A549 (cell line): Measurements from ENCODE around the gene ASB7. TPM values are rescaled to one million over a fixed set of nuclear protein-coding genes. Genes with fewer than 3 reads are reported as not detected.
A peak's percentile ranks its signal among the peaks of the same experiment; 100 is the strongest.

Source experiments
- ATAC-seq, 2 experiments: fragments of 200-7000 bp in 1 of 2; fragments of >200 bp in 1 of 2; cut with Nextera tagmentation in 1 of 2; cut with Tn5 transposase in 1 of 2; 3 replicates each; pipeline versions ENCODE4 v1.8.0 to v1.9.1; 2018 to 2020; ENCODE audit warnings: mild to moderate bottlenecking in 1 of 2, moderate library complexity in 1 of 2
- CTCF ChIA-PET: fragments of 300-600 bp; sonication (Branson Sonifier 250); formaldehyde crosslinking; extraction: SDS; loops from one replicate; lab custom pipeline; 2021; ENCODE audit warnings: antibody characterized with exemption, inconsistent platforms; lab: Yijun Ruan, JAX
- POLR2A ChIA-PET: fragments of 350-600 bp; formaldehyde crosslinking; extraction: SDS; loops from one replicate; lab custom pipeline; 2021; ENCODE audit warnings: antibody characterized with exemption, inconsistent platforms; lab: Yijun Ruan, JAX
- DNase-seq, 2 experiments: peaks; one replicate each; pipeline versions ENCODE4 v3.0.0 to v3.0.0-alpha.2; 2011 to 2016; ENCODE audit warnings: low read depth in 1 of 2, low spot score in 1 of 2
- FAIRE-seq: peaks from 2 replicates; lab custom pipeline; 2011; peaks lifted over from hg19 to GRCh38; lab: Jason Lieb, UNC
- H3K27ac ChIP-seq, 2 experiments: fragments of >200 bp; sonication (Bioruptor Twin); formaldehyde crosslinking; 3 replicates each; pipeline ENCODE4 v1.5.1; 2016 to 2017
- H3K4me1 ChIP-seq: fragments of >200 bp; sonication (Bioruptor Twin); formaldehyde crosslinking; 3 replicates; pipeline ENCODE4 v1.6.1; 2016
- H3K4me2 ChIP-seq: fragments of >200 bp; sonication (Bioruptor Twin); formaldehyde crosslinking; 3 replicates; pipeline ENCODE4 v1.6.1; 2016
- H3K4me3 ChIP-seq: fragments of >200 bp; sonication (Bioruptor Twin); formaldehyde crosslinking; 3 replicates; pipeline ENCODE4 v1.5.1; 2016
- H3K9me3 ChIP-seq: fragments of >200 bp; sonication (Bioruptor Twin); formaldehyde crosslinking; 3 replicates; pipeline ENCODE4 v1.6.1; 2016
- CEBPB ChIP-seq, 2 experiments: fragments of >200 bp in 1 of 2; sonication (Bioruptor Twin) in 1 of 2; formaldehyde crosslinking in 1 of 2; IDR thresholded peaks; 2 replicates each; pipeline ENCODE4 v1.6.1; 2012 to 2016
- CHD4 ChIP-seq: fragments of 200-600 bp; sonication (generic); IDR thresholded peaks from 2 replicates; pipeline ENCODE4 v1.6.1; 2016; ENCODE audit warnings: antibody characterized with exemption, mild to moderate bottlenecking, borderline replicate concordance
- EHF ChIP-seq: fragments of 250-450 bp; sonication (Bioruptor Pico); IDR thresholded peaks from 2 replicates; pipeline ENCODE4 v1.5.0; 2020; ENCODE audit warnings: mild to moderate bottlenecking
- EHMT2 ChIP-seq: fragments of 200-600 bp; sonication (generic); IDR thresholded peaks from 2 replicates; pipeline ENCODE4 v1.6.1; 2016; ENCODE audit warnings: antibody characterized with exemption, low read depth, mild to moderate bottlenecking, moderate library complexity
- FOSB ChIP-seq: fragments of 250-450 bp; sonication (Bioruptor Pico); IDR thresholded peaks from 2 replicates; pipeline ENCODE4 v1.5.0; 2020; ENCODE audit warnings: mild to moderate bottlenecking, moderate library complexity
- HEYL ChIP-seq: fragments of 250-450 bp; sonication (Bioruptor Pico); IDR thresholded peaks from 2 replicates; pipeline ENCODE4 v1.8.0; 2021; ENCODE audit warnings: mild to moderate bottlenecking, moderate library complexity
- HOXB13 ChIP-seq: fragments of 250-450 bp; sonication (Bioruptor Pico); IDR thresholded peaks from 2 replicates; pipeline ENCODE4 v1.5.0; 2020; ENCODE audit warnings: low read depth, mild to moderate bottlenecking, moderate library complexity
- HOXB5 ChIP-seq: fragments of 250-450 bp; sonication (Bioruptor Pico); IDR thresholded peaks from 2 replicates; pipeline ENCODE4 v1.5.0; 2020; ENCODE audit warnings: mild to moderate bottlenecking, moderate library complexity
- JUN ChIP-seq, 2 experiments: fragments of >200 bp; sonication (Bioruptor Twin); formaldehyde crosslinking; IDR thresholded peaks; 2 replicates in 1 of 2; 3 replicates in 1 of 2; pipeline ENCODE4 v1.6.1; 2016 to 2017
- JUNB ChIP-seq: fragments of >200 bp; sonication (Bioruptor Twin); formaldehyde crosslinking; IDR thresholded peaks from 2 replicates; pipeline ENCODE4 v1.6.1; 2016
- MAFK ChIP-seq: fragments of 450-650 bp; IDR thresholded peaks from 2 replicates; pipeline ENCODE4 v1.6.1; 2014; ENCODE audit not compliant: partially characterized antibody
- NFE2L2 ChIP-seq: fragments of 150-350 bp; conservative IDR thresholded peaks from 2 replicates; pipeline ENCODE4 v1.6.1; 2014; ENCODE audit warnings: low read length
- NPAS2 ChIP-seq: fragments of 250-450 bp; sonication (Bioruptor Pico); IDR thresholded peaks from 2 replicates; pipeline ENCODE4 v1.8.0; 2022; ENCODE audit warnings: mild to moderate bottlenecking, moderate library complexity, borderline replicate concordance
- PHF8 ChIP-seq: fragments of 200-600 bp; sonication (generic); IDR thresholded peaks from 2 replicates; pipeline ENCODE4 v1.6.1; 2016; ENCODE audit warnings: low read depth, mild to moderate bottlenecking, antibody characterized with exemption, moderate library complexity, borderline replicate concordance
- POLR2A ChIP-seq: IDR thresholded peaks from 2 replicates; pipeline ENCODE4 v1.6.1; 2012; ENCODE audit warnings: mild to moderate bottlenecking, low read length
- POLR2AphosphoS2 ChIP-seq: conservative IDR thresholded peaks from 2 replicates; pipeline ENCODE4 v1.6.1; 2012; ENCODE audit warnings: low read length, improper control_type of control experiment, inconsistent platforms
- RAD21 ChIP-seq, 2 experiments: fragments of >200 bp in 1 of 2; sonication (Bioruptor Twin) in 1 of 2; formaldehyde crosslinking in 1 of 2; IDR thresholded peaks in 1 of 2; conservative IDR thresholded peaks in 1 of 2; 2 replicates in 1 of 2; 3 replicates in 1 of 2; pipeline ENCODE4 v1.6.1; 2012 to 2018; ENCODE audit warnings: inconsistent platforms in 1 of 2
- RARB ChIP-seq: fragments of 250-450 bp; sonication (Bioruptor Pico); IDR thresholded peaks from 2 replicates; pipeline ENCODE4 v1.8.0; 2021; ENCODE audit warnings: mild to moderate bottlenecking, moderate library complexity
- RCOR1 ChIP-seq: fragments of 150-350 bp; IDR thresholded peaks from 2 replicates; pipeline ENCODE4 v1.6.1; 2014; ENCODE audit warnings: antibody characterized with exemption, low read length, low read depth
- RFX5 ChIP-seq: fragments of 450-650 bp; IDR thresholded peaks from 2 replicates; pipeline ENCODE4 v1.7.1; 2014; ENCODE audit warnings: antibody characterized with exemption, mild to moderate bottlenecking, moderate library complexity
- SREBF2 ChIP-seq: fragments of 450-650 bp; IDR thresholded peaks from 2 replicates; pipeline ENCODE4 v1.6.1; 2014; ENCODE audit warnings: mild to moderate bottlenecking, moderate library complexity
- TFCP2L1 ChIP-seq: fragments of 250-450 bp; sonication (Bioruptor Pico); IDR thresholded peaks from 2 replicates; pipeline ENCODE4 v1.5.0; 2021; ENCODE audit warnings: mild to moderate bottlenecking
- TP53 ChIP-seq: fragments of 250-450 bp; sonication (Bioruptor Pico); IDR thresholded peaks from 2 replicates; pipeline ENCODE4 v1.5.0; 2021; ENCODE audit warnings: mild to moderate bottlenecking, moderate library complexity
- ZC3H11A ChIP-seq: fragments of 450-650 bp; IDR thresholded peaks from 2 replicates; pipeline ENCODE4 v1.6.1; 2014; ENCODE audit warnings: antibody characterized with exemption, mild to moderate bottlenecking
- ZFP36 ChIP-seq: fragments of 450-650 bp; IDR thresholded peaks from 2 replicates; pipeline ENCODE4 v1.6.1; 2014; ENCODE audit warnings: borderline replicate concordance; ENCODE audit not compliant: partially characterized antibody
- ZSCAN20 ChIP-seq: fragments of 250-450 bp; sonication (Bioruptor Pico); IDR thresholded peaks from 2 replicates; pipeline ENCODE4 v1.8.0; 2022; ENCODE audit warnings: mild to moderate bottlenecking, moderate library complexity
- WGBS: methylation state at CpG from one replicate; pipeline ENCODE4 v1.1.6; 2017; ENCODE audit errors: missing lambda C conversion rate; 5-methylcytosine and 5-hydroxymethylcytosine counted together
- polyA plus RNA-seq, 4 experiments: library from polyadenylated mRNA; depleted of rRNA in 3 of 4; stranded (reverse); fragments of >200 nt; fragmentation: RNase III in 1 of 4; extraction: RNeasy Plus Mini Kit Qiagen cat#74134 plus additional on column Dnase treatment in 1 of 4; gene quantifications; 2 replicates in 3 of 4; 3 replicates in 1 of 4; pipeline ENCODE4 v1.2.3, GENCODE V29; 2011 to 2017
- TF ChIP-seq, protein P1 (sequence below): fragments of 150-350 bp; IDR thresholded peaks from 2 replicates; pipeline ENCODE4 v1.6.1; 2014; ENCODE audit warnings: low read depth, mild to moderate bottlenecking, low read length
- TF ChIP-seq, protein P2 (sequence below): fragments of 250-450 bp; sonication (Bioruptor Pico); IDR thresholded peaks from 2 replicates; pipeline ENCODE4 v1.5.0; 2021; ENCODE audit warnings: mild to moderate bottlenecking, moderate library complexity, borderline replicate concordance
- TF ChIP-seq, protein P3 (sequence below): fragments of >200 bp; sonication (Bioruptor Twin); formaldehyde crosslinking; IDR thresholded peaks from 3 replicates; pipeline ENCODE4 v1.5.1; 2016
- TF ChIP-seq, protein P4 (sequence below): fragments of >200 bp; sonication (Bioruptor Twin); formaldehyde crosslinking; IDR thresholded peaks from 2 replicates; pipeline ENCODE4 v1.6.1; 2016

ASB7 gene
- polyA plus RNA-seq, 2 of the 4 experiments (the other 2 are of a cell fraction) = 9.2 to 21.6 TPM

DNA sequence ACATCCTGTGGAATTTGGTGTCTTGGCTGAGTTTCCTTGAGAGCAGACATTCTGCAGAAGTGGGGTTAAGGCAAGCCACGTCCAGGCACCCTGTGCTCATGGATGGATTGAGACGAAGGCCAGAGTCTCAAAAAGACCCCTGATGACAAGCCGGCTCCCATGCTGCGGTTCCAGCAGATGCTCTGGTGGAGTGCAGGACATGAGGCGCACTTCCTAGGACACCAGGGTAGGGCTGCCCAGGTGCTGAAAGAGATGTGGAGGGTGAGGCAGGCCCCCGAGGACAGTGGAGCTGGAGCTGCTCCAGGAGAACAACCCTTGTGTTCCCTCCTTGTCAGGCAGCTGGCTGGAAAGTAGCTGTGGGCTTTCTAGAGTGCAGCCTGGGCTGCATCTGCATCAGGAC is 81.0 kb downstream of the ASB7 start:
- ChIA-PET POLR2A (no interaction called here), CTCF (interaction anchor here (1.1 to 4.9 kb wide), 4 partner anchors 12 to 234 kb away, joined by 3 to 29 read pairs (median 16); no protein-coding TSS in a partner anchor)
- DNase-seq (no peak), FAIRE-seq (no peak), ATAC-seq (0 out of 6 replicates have a peak, but pooled peaks of 1 of the 2 experiments have one; percentile 17)
- Histone ChIP-seq H3K9me3 (peaks cover 2% of the 10 kb centered on the region; the same call in 1 of the 3 replicates), H3K4me1 (0 out of 3 replicates have a peak, but pooled peaks cover 4% of the 10 kb centered on the region), H3K27ac (no peak overlapping the region), H3K4me3 (no peak overlapping the region), H3K4me2 (no peak overlapping the region)
- TF ChIP-seq TFCP2L1 (CRISPR knock-in tag) = no peak
- TF ChIP-seq CEBPB (IDR thresholded peaks at IDR 0.05) = no peak
- TF ChIP-seq JUN (IDR thresholded peaks at IDR 0.05) = no peak
- TF ChIP-seq HEYL (CRISPR knock-in tag) = no peak
- 81% methylated on average over 6 of the region's 6 CpGs for WGBS

DNA sequence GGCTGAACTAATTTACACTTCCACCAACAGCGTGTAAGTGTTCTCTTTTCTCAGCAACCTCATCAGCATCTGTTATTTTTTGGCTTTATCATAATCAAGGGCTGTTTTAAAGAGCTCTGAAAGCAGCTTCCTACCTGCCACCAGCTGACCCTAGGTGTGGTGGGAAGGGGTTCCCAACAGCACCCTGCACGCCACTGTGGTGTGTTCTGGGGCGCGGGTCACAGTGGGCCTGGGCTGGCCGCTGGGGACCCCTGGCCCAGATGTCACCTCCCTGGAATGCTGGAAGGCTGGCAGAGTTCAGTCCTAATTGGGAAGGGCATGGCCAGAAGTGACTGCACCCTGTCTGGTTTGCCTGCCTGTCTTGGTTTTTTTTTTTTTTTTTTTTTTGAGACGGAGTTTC is 82.2 kb downstream of the ASB7 start:
- TF ChIP-seq, protein P1, sequence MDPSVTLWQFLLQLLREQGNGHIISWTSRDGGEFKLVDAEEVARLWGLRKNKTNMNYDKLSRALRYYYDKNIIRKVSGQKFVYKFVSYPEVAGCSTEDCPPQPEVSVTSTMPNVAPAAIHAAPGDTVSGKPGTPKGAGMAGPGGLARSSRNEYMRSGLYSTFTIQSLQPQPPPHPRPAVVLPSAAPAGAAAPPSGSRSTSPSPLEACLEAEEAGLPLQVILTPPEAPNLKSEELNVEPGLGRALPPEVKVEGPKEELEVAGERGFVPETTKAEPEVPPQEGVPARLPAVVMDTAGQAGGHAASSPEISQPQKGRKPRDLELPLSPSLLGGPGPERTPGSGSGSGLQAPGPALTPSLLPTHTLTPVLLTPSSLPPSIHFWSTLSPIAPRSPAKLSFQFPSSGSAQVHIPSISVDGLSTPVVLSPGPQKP = no peak
- no peak for TF ChIP-seq EHF (CRISPR knock-in tag)
- TF ChIP-seq RCOR1 = no peak
- no peak for TF ChIP-seq FOSB (CRISPR knock-in tag)
- no peak for TF ChIP-seq POLR2A
- TF ChIP-seq RAD21 (conservative IDR thresholded peaks at IDR 0.05 in 1 of 2, IDR thresholded peaks at IDR 0.05 in 1 of 2) = no peak
- no peak for TF ChIP-seq POLR2AphosphoS2
- TF ChIP-seq, protein P2, sequence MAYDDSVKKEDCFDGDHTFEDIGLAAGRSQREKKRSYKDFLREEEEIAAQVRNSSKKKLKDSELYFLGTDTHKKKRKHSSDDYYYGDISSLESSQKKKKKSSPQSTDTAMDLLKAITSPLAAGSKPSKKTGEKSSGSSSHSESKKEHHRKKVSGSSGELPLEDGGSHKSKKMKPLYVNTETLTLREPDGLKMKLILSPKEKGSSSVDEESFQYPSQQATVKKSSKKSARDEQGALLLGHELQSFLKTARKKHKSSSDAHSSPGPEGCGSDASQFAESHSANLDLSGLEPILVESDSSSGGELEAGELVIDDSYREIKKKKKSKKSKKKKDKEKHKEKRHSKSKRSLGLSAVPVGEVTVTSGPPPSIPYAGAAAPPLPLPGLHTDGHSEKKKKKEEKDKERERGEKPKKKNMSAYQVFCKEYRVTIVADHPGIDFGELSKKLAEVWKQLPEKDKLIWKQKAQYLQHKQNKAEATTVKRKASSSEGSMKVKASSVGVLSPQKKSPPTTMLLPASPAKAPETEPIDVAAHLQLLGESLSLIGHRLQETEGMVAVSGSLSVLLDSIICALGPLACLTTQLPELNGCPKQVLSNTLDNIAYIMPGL = no peak
- no peak for TF ChIP-seq HOXB5 (CRISPR knock-in tag)
- TF ChIP-seq SREBF2 = no peak
- TF ChIP-seq RFX5 = no peak
- no peak for TF ChIP-seq MAFK
- no peak for TF ChIP-seq PHF8
- no peak for TF ChIP-seq TFCP2L1 (CRISPR knock-in tag)
- no peak for TF ChIP-seq NFE2L2
- Histone ChIP-seq H3K4me2 (no peak overlapping the region), H3K27ac (no peak overlapping the region), H3K4me3 (no peak overlapping the region), H3K4me1 (0 out of 3 replicates have a peak, but pooled peaks cover 4% of the 10 kb centered on the region), H3K9me3 (no peaks in the 10 kb centered on the region; the same call in 2 of the 3 replicates)
- ChIA-PET CTCF (interaction anchor here (0.7 to 4.9 kb wide), 7 partner anchors 13 to 1410 kb away, joined by 3 to 29 read pairs (median 3); no protein-coding TSS in a partner anchor), POLR2A (no interaction called here)
- no peak for ATAC-seq
- FAIRE-seq = no peak
- no peak for DNase-seq
- 82% methylated on average over 6 of the region's 6 CpGs for WGBS

DNA sequence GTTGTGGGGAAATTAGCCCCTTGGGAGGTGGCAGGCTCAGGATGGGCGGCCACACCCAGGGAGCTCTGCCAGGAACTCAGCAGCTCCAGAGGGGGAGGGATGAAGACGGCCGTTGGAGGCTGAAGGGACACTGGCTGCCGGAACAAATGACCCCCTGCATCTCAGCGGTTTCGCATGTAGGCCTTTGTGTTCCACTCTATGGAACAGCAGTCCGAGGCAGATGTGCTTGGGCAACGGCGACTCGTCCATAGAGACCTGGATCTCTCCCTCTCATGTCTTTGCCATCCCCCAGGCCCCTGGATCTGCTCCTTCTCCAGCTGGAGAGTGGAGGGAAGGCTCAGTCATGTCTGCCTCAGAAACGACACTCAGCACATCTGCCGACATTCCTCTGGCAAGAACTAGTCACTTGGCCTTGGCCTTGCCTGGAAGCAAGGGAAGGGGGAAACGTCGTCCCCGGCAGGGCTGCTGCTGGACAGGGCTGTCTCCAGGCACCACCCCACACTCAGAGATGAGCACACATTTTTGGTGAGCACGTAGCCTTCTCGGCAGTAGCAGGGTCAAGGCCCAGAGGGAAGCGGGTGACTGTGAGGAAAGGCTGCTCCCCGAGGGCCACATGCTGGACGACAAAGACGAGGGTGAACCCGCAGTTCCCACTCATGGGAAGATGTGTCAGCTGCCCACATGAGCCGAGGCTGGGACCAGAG is 83.8 kb downstream of the ASB7 start:
- 89% methylated on average over 23 of the region's 23 CpGs for WGBS
- Histone ChIP-seq H3K9me3 (no peaks in the 10 kb centered on the region), H3K4me1 (0 out of 3 replicates have a peak, but pooled peaks cover 4% of the 10 kb centered on the region), H3K27ac (no peak overlapping the region), H3K4me2 (no peak overlapping the region), H3K4me3 (no peak overlapping the region)
- POLR2A ChIA-PET = no interaction called here
- no peak for ATAC-seq
- no peak for DNase-seq
- FAIRE-seq = no peak
- CTCF ChIA-PET = interaction anchor here (0.6 to 4.9 kb wide), 7 partner anchors 14 to 333 kb away, joined by 3 to 29 read pairs (median 4); no protein-coding TSS in a partner anchor
- TF ChIP-seq CHD4 (no peak), NPAS2 (no peak), ZFP36 (no peak), EHMT2 (no peak), TP53 (no peak), EHF (CRISPR knock-in tag) (no peak), JUN (IDR thresholded peaks at IDR 0.05) (no peak), RARB (CRISPR knock-in tag) (no peak), ZSCAN20 (CRISPR knock-in tag) (no peak), HOXB13 (CRISPR knock-in tag) (no peak), ZC3H11A (no peak), JUNB (no peak), POLR2AphosphoS2 (no peak)
- TF ChIP-seq, protein P3, sequence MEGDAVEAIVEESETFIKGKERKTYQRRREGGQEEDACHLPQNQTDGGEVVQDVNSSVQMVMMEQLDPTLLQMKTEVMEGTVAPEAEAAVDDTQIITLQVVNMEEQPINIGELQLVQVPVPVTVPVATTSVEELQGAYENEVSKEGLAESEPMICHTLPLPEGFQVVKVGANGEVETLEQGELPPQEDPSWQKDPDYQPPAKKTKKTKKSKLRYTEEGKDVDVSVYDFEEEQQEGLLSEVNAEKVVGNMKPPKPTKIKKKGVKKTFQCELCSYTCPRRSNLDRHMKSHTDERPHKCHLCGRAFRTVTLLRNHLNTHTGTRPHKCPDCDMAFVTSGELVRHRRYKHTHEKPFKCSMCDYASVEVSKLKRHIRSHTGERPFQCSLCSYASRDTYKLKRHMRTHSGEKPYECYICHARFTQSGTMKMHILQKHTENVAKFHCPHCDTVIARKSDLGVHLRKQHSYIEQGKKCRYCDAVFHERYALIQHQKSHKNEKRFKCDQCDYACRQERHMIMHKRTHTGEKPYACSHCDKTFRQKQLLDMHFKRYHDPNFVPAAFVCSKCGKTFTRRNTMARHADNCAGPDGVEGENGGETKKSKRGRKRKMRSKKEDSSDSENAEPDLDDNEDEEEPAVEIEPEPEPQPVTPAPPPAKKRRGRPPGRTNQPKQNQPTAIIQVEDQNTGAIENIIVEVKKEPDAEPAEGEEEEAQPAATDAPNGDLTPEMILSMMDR = no peak
- TF ChIP-seq, protein P4, sequence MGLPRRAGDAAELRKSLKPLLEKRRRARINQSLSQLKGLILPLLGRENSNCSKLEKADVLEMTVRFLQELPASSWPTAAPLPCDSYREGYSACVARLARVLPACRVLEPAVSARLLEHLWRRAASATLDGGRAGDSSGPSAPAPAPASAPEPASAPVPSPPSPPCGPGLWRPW = no peak
